SK-N-SH treated with all-trans-retinoic acid at 6 μM for 48 hours (cell line): ENCODE measurements around the gene INS.

ENCODE experiments used
- ATAC-seq: fragments of 200-7000 bp; cut with Tn5 transposase; 3 replicates; pipeline ENCODE4 v1.9.1; 2020; ENCODE audit warnings: mild to moderate bottlenecking, moderate library complexity
- ARNTL ChIP-seq: fragments of 450-650 bp; formaldehyde crosslinking; IDR thresholded peaks from 2 replicates; pipeline ENCODE4 v1.5.0; 2020; ENCODE audit warnings: low read depth, mild to moderate bottlenecking, moderate library complexity, borderline replicate concordance
- BACH2 ChIP-seq: fragments of 250-450 bp; sonication (Bioruptor Pico); IDR thresholded peaks from 2 replicates; pipeline ENCODE4 v1.9.0; 2021; ENCODE audit warnings: mild to moderate bottlenecking, borderline replicate concordance
- CREB5 ChIP-seq: fragments of 250-450 bp; sonication (Bioruptor Pico); IDR thresholded peaks from 2 replicates; pipeline ENCODE4 v1.5.1; 2020; ENCODE audit warnings: low read depth, mild to moderate bottlenecking, moderate library complexity
- ESRRG ChIP-seq: fragments of 250-450 bp; sonication (Bioruptor Pico); IDR thresholded peaks from 2 replicates; pipeline ENCODE4 v1.6.1; 2021; ENCODE audit warnings: mild to moderate bottlenecking
- GLIS3 ChIP-seq: fragments of 250-450 bp; sonication (Bioruptor Pico); IDR thresholded peaks from 2 replicates; pipeline ENCODE4 v1.5.0; 2020; ENCODE audit warnings: mild to moderate bottlenecking, moderate library complexity
- ISL1 ChIP-seq: fragments of 250-450 bp; sonication (Bioruptor Pico); IDR thresholded peaks from 2 replicates; pipeline ENCODE4 v2.1.2; 2022; ENCODE audit warnings: mild to moderate bottlenecking, moderate library complexity
- RARB ChIP-seq: fragments of 250-450 bp; sonication (Bioruptor Pico); IDR thresholded peaks from 2 replicates; pipeline ENCODE4 v1.8.0; 2021; ENCODE audit warnings: mild to moderate bottlenecking, moderate library complexity
- SNAI2 ChIP-seq: fragments of 250-450 bp; sonication (Bioruptor Pico); IDR thresholded peaks from 2 replicates; pipeline ENCODE4 v1.5.0; 2020; ENCODE audit warnings: mild to moderate bottlenecking, moderate library complexity
- TOX ChIP-seq: fragments of 250-450 bp; sonication (Bioruptor Pico); IDR thresholded peaks from 2 replicates; pipeline ENCODE4 v1.8.0; 2021; ENCODE audit warnings: mild to moderate bottlenecking, moderate library complexity, borderline replicate concordance
- ZC3H10 ChIP-seq: fragments of 250-450 bp; sonication (Bioruptor Pico); IDR thresholded peaks from 2 replicates; pipeline ENCODE4 v1.5.1; 2021; ENCODE audit warnings: mild to moderate bottlenecking, moderate library complexity
- ZFP3 ChIP-seq: fragments of 250-450 bp; sonication (Bioruptor Pico); IDR thresholded peaks from 2 replicates; pipeline ENCODE4 v1.5.0; 2020; ENCODE audit warnings: mild to moderate bottlenecking, moderate library complexity
- ZFP30 ChIP-seq: fragments of 450-650 bp; formaldehyde crosslinking; IDR thresholded peaks from 2 replicates; pipeline ENCODE4 v1.5.0; 2022; ENCODE audit warnings: mild to moderate bottlenecking, moderate library complexity
- ZNF70 ChIP-seq: fragments of 450-650 bp; formaldehyde crosslinking; IDR thresholded peaks from 2 replicates; pipeline ENCODE4 v1.5.0; 2020; ENCODE audit warnings: mild to moderate bottlenecking, moderate library complexity
- ZNF8 ChIP-seq: fragments of 450-650 bp; formaldehyde crosslinking; IDR thresholded peaks from 2 replicates; pipeline ENCODE4 v1.5.0; 2020; ENCODE audit warnings: mild to moderate bottlenecking, moderate library complexity
- TF ChIP-seq, protein P1 (sequence below): fragments of 250-450 bp; sonication (Bioruptor Pico); IDR thresholded peaks from 2 replicates; pipeline ENCODE4 v1.5.0; 2020; ENCODE audit warnings: mild to moderate bottlenecking, moderate library complexity
- TF ChIP-seq, protein P2 (sequence below): fragments of 250-450 bp; sonication (Bioruptor Pico); IDR thresholded peaks from 2 replicates; pipeline ENCODE4 v1.8.0; 2020; ENCODE audit warnings: mild to moderate bottlenecking, moderate library complexity, borderline replicate concordance
- TF ChIP-seq, protein P3 (sequence below): fragments of 250-450 bp; sonication (Bioruptor Pico); IDR thresholded peaks from 2 replicates; pipeline ENCODE4 v1.5.1; 2021; ENCODE audit warnings: mild to moderate bottlenecking, moderate library complexity
- TF ChIP-seq, protein P4 (sequence below): fragments of 250-450 bp; sonication (Bioruptor Pico); IDR thresholded peaks from 2 replicates; pipeline ENCODE4 v1.8.0; 2021; ENCODE audit warnings: low read depth, mild to moderate bottlenecking, moderate library complexity, borderline replicate concordance

Gene INS

GRCh38 chr11:2198621-2199365 is 37.8 kb upstream of the INS start:
- ATAC-seq: no peak
- TF ChIP-seq, protein P1, sequence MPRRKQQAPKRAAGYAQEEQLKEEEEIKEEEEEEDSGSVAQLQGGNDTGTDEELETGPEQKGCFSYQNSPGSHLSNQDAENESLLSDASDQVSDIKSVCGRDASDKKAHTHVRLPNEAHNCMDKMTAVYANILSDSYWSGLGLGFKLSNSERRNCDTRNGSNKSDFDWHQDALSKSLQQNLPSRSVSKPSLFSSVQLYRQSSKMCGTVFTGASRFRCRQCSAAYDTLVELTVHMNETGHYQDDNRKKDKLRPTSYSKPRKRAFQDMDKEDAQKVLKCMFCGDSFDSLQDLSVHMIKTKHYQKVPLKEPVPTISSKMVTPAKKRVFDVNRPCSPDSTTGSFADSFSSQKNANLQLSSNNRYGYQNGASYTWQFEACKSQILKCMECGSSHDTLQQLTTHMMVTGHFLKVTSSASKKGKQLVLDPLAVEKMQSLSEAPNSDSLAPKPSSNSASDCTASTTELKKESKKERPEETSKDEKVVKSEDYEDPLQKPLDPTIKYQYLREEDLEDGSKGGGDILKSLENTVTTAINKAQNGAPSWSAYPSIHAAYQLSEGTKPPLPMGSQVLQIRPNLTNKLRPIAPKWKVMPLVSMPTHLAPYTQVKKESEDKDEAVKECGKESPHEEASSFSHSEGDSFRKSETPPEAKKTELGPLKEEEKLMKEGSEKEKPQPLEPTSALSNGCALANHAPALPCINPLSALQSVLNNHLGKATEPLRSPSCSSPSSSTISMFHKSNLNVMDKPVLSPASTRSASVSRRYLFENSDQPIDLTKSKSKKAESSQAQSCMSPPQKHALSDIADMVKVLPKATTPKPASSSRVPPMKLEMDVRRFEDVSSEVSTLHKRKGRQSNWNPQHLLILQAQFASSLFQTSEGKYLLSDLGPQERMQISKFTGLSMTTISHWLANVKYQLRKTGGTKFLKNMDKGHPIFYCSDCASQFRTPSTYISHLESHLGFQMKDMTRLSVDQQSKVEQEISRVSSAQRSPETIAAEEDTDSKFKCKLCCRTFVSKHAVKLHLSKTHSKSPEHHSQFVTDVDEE: no peak

DNA sequence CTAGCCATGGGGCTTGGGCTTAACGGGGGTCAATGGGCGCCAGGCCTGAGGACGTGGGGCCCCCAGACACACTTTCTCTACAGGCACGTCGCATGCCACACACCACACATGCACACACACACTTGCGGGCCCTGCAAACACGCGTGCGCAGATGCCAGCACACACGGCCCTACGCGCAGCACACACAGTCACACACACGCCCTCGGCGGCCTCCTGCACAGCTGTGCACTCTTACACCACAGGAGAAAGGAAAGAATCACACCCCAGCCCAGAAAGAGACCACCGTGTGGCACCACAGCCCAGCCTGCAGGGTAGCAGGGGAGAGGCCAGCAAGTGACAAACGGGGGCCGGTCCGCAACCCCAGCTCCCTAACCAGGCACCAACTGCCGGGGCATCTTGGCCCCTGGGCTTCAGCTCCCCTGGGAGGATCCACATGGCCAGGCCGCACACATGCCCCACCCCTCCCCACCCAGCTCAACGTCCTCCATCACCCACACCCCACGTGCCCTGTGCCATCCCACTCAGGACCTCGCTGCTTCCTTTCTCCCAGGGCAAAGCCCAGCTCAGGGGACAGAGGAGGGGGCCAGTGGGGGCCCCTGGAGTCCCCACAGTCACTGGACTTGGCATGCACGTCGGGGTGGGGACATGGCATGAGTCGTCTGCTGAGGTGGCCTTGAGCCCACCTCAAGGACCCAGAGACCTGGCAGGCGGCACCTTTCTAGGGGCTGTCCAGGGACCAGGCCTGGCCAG is 36.9 kb upstream of the INS start:
- ATAC-seq: no peak

GRCh38 chr11:2196970-2197770 is 36.2 kb upstream of the INS start:
- peak; percentile 83 for ATAC-seq
- TF ChIP-seq, protein P2, sequence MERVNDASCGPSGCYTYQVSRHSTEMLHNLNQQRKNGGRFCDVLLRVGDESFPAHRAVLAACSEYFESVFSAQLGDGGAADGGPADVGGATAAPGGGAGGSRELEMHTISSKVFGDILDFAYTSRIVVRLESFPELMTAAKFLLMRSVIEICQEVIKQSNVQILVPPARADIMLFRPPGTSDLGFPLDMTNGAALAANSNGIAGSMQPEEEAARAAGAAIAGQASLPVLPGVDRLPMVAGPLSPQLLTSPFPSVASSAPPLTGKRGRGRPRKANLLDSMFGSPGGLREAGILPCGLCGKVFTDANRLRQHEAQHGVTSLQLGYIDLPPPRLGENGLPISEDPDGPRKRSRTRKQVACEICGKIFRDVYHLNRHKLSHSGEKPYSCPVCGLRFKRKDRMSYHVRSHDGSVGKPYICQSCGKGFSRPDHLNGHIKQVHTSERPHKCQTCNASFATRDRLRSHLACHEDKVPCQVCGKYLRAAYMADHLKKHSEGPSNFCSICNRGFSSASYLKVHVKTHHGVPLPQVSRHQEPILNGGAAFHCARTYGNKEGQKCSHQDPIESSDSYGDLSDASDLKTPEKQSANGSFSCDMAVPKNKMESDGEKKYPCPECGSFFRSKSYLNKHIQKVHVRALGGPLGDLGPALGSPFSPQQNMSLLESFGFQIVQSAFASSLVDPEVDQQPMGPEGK (CRISPR knock-in tag): no peak
- TF ChIP-seq ESRRG (no peak), BACH2 (no peak), CREB5 (no peak), SNAI2 (CRISPR knock-in tag) (no peak)

More for the DNA sequence above, 36.9 kb upstream of the INS start:
- no peak for TF ChIP-seq ISL1 (CRISPR knock-in tag)
- no peak for TF ChIP-seq ARNTL (CRISPR knock-in tag)
- no peak for TF ChIP-seq ZFP3 (CRISPR knock-in tag)
- no peak for TF ChIP-seq GLIS3 (CRISPR knock-in tag)
- TF ChIP-seq SNAI2 (CRISPR knock-in tag): no peak
- no peak for TF ChIP-seq ESRRG
- TF ChIP-seq BACH2: no peak
- TF ChIP-seq ZNF70 (CRISPR knock-in tag): no peak
- TF ChIP-seq ZFP30 (CRISPR knock-in tag): no peak
- no peak for TF ChIP-seq TOX
- TF ChIP-seq, protein P3, sequence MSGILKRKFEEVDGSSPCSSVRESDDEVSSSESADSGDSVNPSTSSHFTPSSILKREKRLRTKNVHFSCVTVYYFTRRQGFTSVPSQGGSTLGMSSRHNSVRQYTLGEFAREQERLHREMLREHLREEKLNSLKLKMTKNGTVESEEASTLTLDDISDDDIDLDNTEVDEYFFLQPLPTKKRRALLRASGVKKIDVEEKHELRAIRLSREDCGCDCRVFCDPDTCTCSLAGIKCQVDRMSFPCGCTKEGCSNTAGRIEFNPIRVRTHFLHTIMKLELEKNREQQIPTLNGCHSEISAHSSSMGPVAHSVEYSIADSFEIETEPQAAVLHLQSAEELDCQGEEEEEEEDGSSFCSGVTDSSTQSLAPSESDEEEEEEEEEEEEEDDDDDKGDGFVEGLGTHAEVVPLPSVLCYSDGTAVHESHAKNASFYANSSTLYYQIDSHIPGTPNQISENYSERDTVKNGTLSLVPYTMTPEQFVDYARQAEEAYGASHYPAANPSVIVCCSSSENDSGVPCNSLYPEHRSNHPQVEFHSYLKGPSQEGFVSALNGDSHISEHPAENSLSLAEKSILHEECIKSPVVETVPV (CRISPR knock-in tag): no peak
- TF ChIP-seq ZNF8 (CRISPR knock-in tag): no peak
- no peak for TF ChIP-seq ZC3H10 (CRISPR knock-in tag)
- TF ChIP-seq, protein P4, sequence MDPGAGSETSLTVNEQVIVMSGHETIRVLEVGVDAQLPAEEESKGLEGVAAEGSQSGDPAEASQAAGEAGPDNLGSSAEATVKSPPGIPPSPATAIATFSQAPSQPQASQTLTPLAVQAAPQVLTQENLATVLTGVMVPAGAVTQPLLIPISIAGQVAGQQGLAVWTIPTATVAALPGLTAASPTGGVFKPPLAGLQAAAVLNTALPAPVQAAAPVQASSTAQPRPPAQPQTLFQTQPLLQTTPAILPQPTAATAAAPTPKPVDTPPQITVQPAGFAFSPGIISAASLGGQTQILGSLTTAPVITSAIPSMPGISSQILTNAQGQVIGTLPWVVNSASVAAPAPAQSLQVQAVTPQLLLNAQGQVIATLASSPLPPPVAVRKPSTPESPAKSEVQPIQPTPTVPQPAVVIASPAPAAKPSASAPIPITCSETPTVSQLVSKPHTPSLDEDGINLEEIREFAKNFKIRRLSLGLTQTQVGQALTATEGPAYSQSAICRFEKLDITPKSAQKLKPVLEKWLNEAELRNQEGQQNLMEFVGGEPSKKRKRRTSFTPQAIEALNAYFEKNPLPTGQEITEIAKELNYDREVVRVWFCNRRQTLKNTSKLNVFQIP (CRISPR knock-in tag): no peak
- TF ChIP-seq, protein P1: no peak
- TF ChIP-seq RARB (CRISPR knock-in tag): no peak
